ENCODE measurements around the gene MRPL50.

DNA sequence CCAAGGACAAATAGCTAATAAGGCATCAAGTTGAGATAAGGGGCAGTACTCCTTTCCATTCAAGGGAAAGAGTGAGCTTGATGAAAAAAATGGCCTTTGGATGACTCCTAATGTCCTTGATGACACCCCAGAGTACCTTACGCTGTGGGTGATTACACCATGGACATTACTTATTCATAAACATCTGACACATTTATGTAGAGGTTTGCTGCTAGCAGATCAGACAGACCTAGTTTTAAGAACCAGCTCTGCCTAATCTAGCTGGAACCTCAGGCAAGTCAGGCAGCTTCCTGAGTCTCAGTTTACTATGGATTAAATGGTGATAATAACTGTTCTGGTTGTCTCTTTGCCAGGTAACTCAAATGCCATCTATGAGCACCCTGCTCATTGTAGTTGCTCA lies 34.3 kb upstream of the MRPL50 start:
- TF ChIP-seq, protein P1, sequence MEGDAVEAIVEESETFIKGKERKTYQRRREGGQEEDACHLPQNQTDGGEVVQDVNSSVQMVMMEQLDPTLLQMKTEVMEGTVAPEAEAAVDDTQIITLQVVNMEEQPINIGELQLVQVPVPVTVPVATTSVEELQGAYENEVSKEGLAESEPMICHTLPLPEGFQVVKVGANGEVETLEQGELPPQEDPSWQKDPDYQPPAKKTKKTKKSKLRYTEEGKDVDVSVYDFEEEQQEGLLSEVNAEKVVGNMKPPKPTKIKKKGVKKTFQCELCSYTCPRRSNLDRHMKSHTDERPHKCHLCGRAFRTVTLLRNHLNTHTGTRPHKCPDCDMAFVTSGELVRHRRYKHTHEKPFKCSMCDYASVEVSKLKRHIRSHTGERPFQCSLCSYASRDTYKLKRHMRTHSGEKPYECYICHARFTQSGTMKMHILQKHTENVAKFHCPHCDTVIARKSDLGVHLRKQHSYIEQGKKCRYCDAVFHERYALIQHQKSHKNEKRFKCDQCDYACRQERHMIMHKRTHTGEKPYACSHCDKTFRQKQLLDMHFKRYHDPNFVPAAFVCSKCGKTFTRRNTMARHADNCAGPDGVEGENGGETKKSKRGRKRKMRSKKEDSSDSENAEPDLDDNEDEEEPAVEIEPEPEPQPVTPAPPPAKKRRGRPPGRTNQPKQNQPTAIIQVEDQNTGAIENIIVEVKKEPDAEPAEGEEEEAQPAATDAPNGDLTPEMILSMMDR (IDR thresholded peaks at IDR 0.05) = no peak
- TF ChIP-seq POLR2A (IDR thresholded peaks at IDR 0.05) = no peak
